ENCODE data around the gene NAGS. TPM values are rescaled to one million over a fixed set of nuclear protein-coding genes. Genes with fewer than 3 reads are reported as not detected.
"Not testable (repeated sequence)": the region's sequence is repeated elsewhere in the genome, so short reads cannot be mapped to it uniquely, and the experiment has no call there.

NAGS gene
- total RNA-seq = 10 to 100 TPM in 3 of 4 donors, 1 to 10 TPM in 1; 8.3 to 74.1 (median 57.3) TPM

- Histone ChIP-seq H3K4me1 (peaks cover 0 to 35% (median 20%) of the 10 kb centered on the region in 4 donors), H3K27ac (peak within 1 kb of the TSS; percentile 63 to 99 (median 74)), H3K4me3 (peak within 1 kb of the TSS; percentile 62 to 73 (median 65)), H3K36me3 (peaks cover 0 to 20% (median 0%) of the 10 kb centered on the region in 3 donors), H3K9me3 (no peaks in the 10 kb centered on the region), H3K27me3 (peaks cover 0 to 6% of the 10 kb centered on the region in 2 donors)
- TF ChIP-seq POLR2A (IDR thresholded peaks at IDR 0.05) (peak in 1 of 2 donors; percentile 60), CTCF (IDR thresholded peaks at IDR 0.05) (no peak)
- peak in 2 of 3 donors; percentile 83 to 84 for DNase-seq
Measured at GRCh38 chr17:44004077-44004760, at the start of gene NAGS. TSS of gene NAGS (plus strand) at chr17:44004622. CDS start at chr17:44004664, 42 bp downstream.

- H3K27me3 ChIP-seq = peaks cover 4 to 16% of the 10 kb centered on the region in 2 donors
- TF ChIP-seq CTCF (IDR thresholded peaks at IDR 0.05) (no peak), POLR2A (IDR thresholded peaks at IDR 0.05) (no peak)
Measured at GRCh38 chr17:43956222-43956621, 48.2 kb upstream of the NAGS start.

GRCh38 chr17:43958748-43959352 is 45.6 kb upstream of the NAGS start:
- no peaks in the 10 kb centered on the region for H3K9me3 ChIP-seq
- TF ChIP-seq CTCF (IDR thresholded peaks at IDR 0.05) (no peak), POLR2A (IDR thresholded peaks at IDR 0.05) (no peak)
- no peaks in the 10 kb centered on the region for H3K36me3 ChIP-seq
- no peak overlapping the region for H3K4me3 ChIP-seq
- no peaks in the 10 kb centered on the region for H3K27me3 ChIP-seq
- no peak overlapping the region for H3K27ac ChIP-seq
- no peak for DNase-seq
- no peaks in the 10 kb centered on the region for H3K4me1 ChIP-seq

More at GRCh38 chr17:43956222-43956621, 48.2 kb upstream of the NAGS start:
- Histone ChIP-seq H3K9me3 (no peaks in the 10 kb centered on the region), H3K27ac (no peak overlapping the region), H3K4me3 (no peak overlapping the region), H3K36me3 (no peaks in the 10 kb centered on the region), H3K4me1 (peaks cover 0 to 13% (median 0%) of the 10 kb centered on the region in 4 donors)
- no peak for DNase-seq

GRCh38 chr17:43961292-43961691 is 43.1 kb upstream of the NAGS start:
- not testable (repeated sequence) for H3K4me3 ChIP-seq, H3K9me3 ChIP-seq, DNase-seq, H3K27me3 ChIP-seq, H3K36me3 ChIP-seq, H3K27ac ChIP-seq, H3K4me1 ChIP-seq

- Histone ChIP-seq H3K4me3 (no peak overlapping the region), H3K4me1 (no peaks in the 10 kb centered on the region), H3K27me3 (no peaks in the 10 kb centered on the region), H3K9me3 (no peaks in the 10 kb centered on the region), H3K36me3 (no peaks in the 10 kb centered on the region), H3K27ac (no peak overlapping the region)
- TF ChIP-seq POLR2A (IDR thresholded peaks at IDR 0.05) (no peak), CTCF (IDR thresholded peaks at IDR 0.05) (no peak)
- no peak for DNase-seq
Measured at GRCh38 chr17:43961954-43962353, 42.5 kb upstream of the NAGS start.

GRCh38 chr17:43962479-43962878 is 41.9 kb upstream of the NAGS start:
- Histone ChIP-seq H3K4me1 (no peaks in the 10 kb centered on the region), H3K4me3 (no peak overlapping the region), H3K9me3 (no peaks in the 10 kb centered on the region), H3K27ac (no peak overlapping the region), H3K27me3 (no peaks in the 10 kb centered on the region), H3K36me3 (no peaks in the 10 kb centered on the region)
- no peak for TF ChIP-seq CTCF (IDR thresholded peaks at IDR 0.05)
- no peak for TF ChIP-seq POLR2A (IDR thresholded peaks at IDR 0.05)
- no peak for DNase-seq
